Activated CD4-positive, alpha-beta T cell treated with anti-CD3 and anti-CD28 coated beads, Interleukin-2, amount 10 ng/mL, durations not matched to agents 7 days and 5 days (primary cell): ENCODE data around the gene RFX1. TPM values are rescaled to one million over a fixed set of nuclear protein-coding genes. Genes with fewer than 3 reads are reported as not detected.
"Not testable (repeated sequence)": the region's sequence is repeated elsewhere in the genome, so short reads cannot be mapped to it uniquely, and the experiment has no call there.

Experiments
- CTCF ChIA-PET: fragments of 350-600 bp; sonication (Branson Sonifier 250); formaldehyde crosslinking; loops from one replicate; lab custom pipeline; 2021; ENCODE audit warnings: antibody characterized with exemption; lab: Charles Lee
- POLR2A ChIA-PET: fragments of 350-600 bp; sonication (Branson Sonifier 250); formaldehyde crosslinking; loops from one replicate; lab custom pipeline; 2021; ENCODE audit warnings: antibody characterized with exemption; lab: Charles Lee
- DNase-seq: peaks from one replicate; pipeline ENCODE4 v3.0.0-alpha.2; 2020
- H3K27ac Mint-ChIP-seq: one replicate; pipeline ENCODE4 v1.8.0; 2021; ENCODE audit warnings: mild to moderate bottlenecking, moderate library complexity, mixed read lengths
- H3K27me3 Mint-ChIP-seq: one replicate; pipeline ENCODE4 v1.8.0; 2021; ENCODE audit warnings: mixed read lengths
- H3K36me3 Mint-ChIP-seq: one replicate; pipeline ENCODE4 v1.8.0; 2021; ENCODE audit warnings: low read depth, mixed read lengths
- H3K4me1 Mint-ChIP-seq: one replicate; pipeline ENCODE4 v1.8.0; 2021; ENCODE audit warnings: mixed read lengths
- H3K4me3 Mint-ChIP-seq: one replicate; pipeline ENCODE4 v1.8.0; 2021; ENCODE audit warnings: mild to moderate bottlenecking, moderate library complexity, mixed read lengths
- H3K9me3 Mint-ChIP-seq: one replicate; pipeline ENCODE4 v1.8.0; 2021; ENCODE audit warnings: mixed read lengths
- total RNA-seq, 2 experiments: library from RNA; stranded (reverse); gene quantifications; one replicate each; pipeline ENCODE4 v1.2.3, GENCODE V29; 2021

The RFX1 gene
- total RNA-seq, 2 experiments from 2014 or later, result 19.1 to 19.9 TPM

GRCh38 chr19:14042659-14043608 is 36.8 kb upstream of the RFX1 start:
- POLR2A ChIA-PET, H3K4me3 Mint-ChIP-seq, H3K9me3 Mint-ChIP-seq, H3K27me3 Mint-ChIP-seq: not testable (repeated sequence)
- CTCF ChIA-PET, result interaction anchor here (0.6 to 1.9 kb wide), 10 partner anchors 11 to 235 kb away, joined by 3 to 6 read pairs (median 3); partner anchors contain the start of gene IL27RA
- Mint-ChIP-seq H3K27ac (peak overlapping the region; percentile 79), H3K4me1 (peaks cover 18% of the 10 kb centered on the region), H3K36me3 (peaks cover 57% of the 10 kb centered on the region)
- peak; percentile 64 for DNase-seq

- H3K4me1 Mint-ChIP-seq, result peaks cover 26% of the 10 kb centered on the region
- H3K36me3 Mint-ChIP-seq, result peaks cover 44% of the 10 kb centered on the region
- POLR2A ChIA-PET, result no interaction called here
- no peaks in the 10 kb centered on the region for H3K27me3 Mint-ChIP-seq
- H3K27ac Mint-ChIP-seq, result peak overlapping the region; percentile 50
- no peak overlapping the region for H3K4me3 Mint-ChIP-seq
- no peak for DNase-seq
- no peaks in the 10 kb centered on the region for H3K9me3 Mint-ChIP-seq
- CTCF ChIA-PET, result interaction anchor here (1.3 to 1.5 kb wide), 2 partner anchors 9 to 12 kb away, joined by 3 to 4 read pairs; no protein-coding TSS in a partner anchor
These were observed 33.1 kb upstream of the RFX1 start for GRCh38 chr19:14039181-14039580.

- CTCF ChIA-PET, result no interaction called here
- peaks cover 40% of the 10 kb centered on the region for H3K36me3 Mint-ChIP-seq
- peaks cover 30% of the 10 kb centered on the region for H3K4me1 Mint-ChIP-seq
These were observed 29.6 kb upstream of the RFX1 start for GRCh38 chr19:14035706-14036105.

GRCh38 chr19:14035159-14035558 is 29.0 kb upstream of the RFX1 start:
- H3K36me3 Mint-ChIP-seq, result peaks cover 37% of the 10 kb centered on the region
- H3K9me3 Mint-ChIP-seq, DNase-seq, H3K4me3 Mint-ChIP-seq, H3K27ac Mint-ChIP-seq, H3K27me3 Mint-ChIP-seq: not testable (repeated sequence)
- ChIA-PET POLR2A (interaction anchor here (0.7 kb wide), 1 partner anchor 32 kb away, joined by 3 read pairs; no protein-coding TSS in a partner anchor), CTCF (interaction anchor here (0.7 kb wide), 1 partner anchor 17 kb away, joined by 3 read pairs; no protein-coding TSS in a partner anchor)
- peaks cover 33% of the 10 kb centered on the region for H3K4me1 Mint-ChIP-seq

More at GRCh38 chr19:14035706-14036105, 29.6 kb upstream of the RFX1 start:
- DNase-seq, result no peak
- no peaks in the 10 kb centered on the region for H3K27me3 Mint-ChIP-seq
- no peak overlapping the region for H3K27ac Mint-ChIP-seq
- no peak overlapping the region for H3K4me3 Mint-ChIP-seq
- H3K9me3 Mint-ChIP-seq, result no peaks in the 10 kb centered on the region
- POLR2A ChIA-PET, result interaction anchor here (0.7 kb wide), 1 partner anchor 33 kb away, joined by 3 read pairs; no protein-coding TSS in a partner anchor

- no peak for DNase-seq
- Mint-ChIP-seq H3K4me3 (peak overlapping the region; percentile 93), H3K27me3 (peaks cover 1% of the 10 kb centered on the region), H3K27ac (peak overlapping the region; percentile 59), H3K4me1 (peaks cover 34% of the 10 kb centered on the region), H3K9me3 (no peaks in the 10 kb centered on the region), H3K36me3 (peaks cover 30% of the 10 kb centered on the region)
- POLR2A ChIA-PET, result no interaction called here
- CTCF ChIA-PET, result interaction anchor here (1.4 to 1.8 kb wide), 2 partner anchors 12 to 38 kb away, joined by 5 to 7 read pairs; partner anchors contain the start of gene MISP3
These were observed 27.8 kb upstream of the RFX1 start for GRCh38 chr19:14033946-14034345.

GRCh38 chr19:14031719-14032480 is 25.8 kb upstream of the RFX1 start, which contains the start of gene IL27RA:
IL27RA (plus strand) TSS chr19:14031762; CDS start chr19:14031873, 111 bp downstream.
- H3K9me3 Mint-ChIP-seq, result no peaks in the 10 kb centered on the region
- ChIA-PET POLR2A (interaction anchor here (1.7 kb wide), 1 partner anchor 10 kb away, joined by 5 read pairs; no protein-coding TSS in a partner anchor), CTCF (interaction anchor here (0.5 to 2.9 kb wide), 27 partner anchors 8 to 168 kb away, joined by 3 to 20 read pairs (median 4); partner anchors contain the start of genes DCAF15 and MISP3)
- H3K4me3 Mint-ChIP-seq, result peak within 1 kb of the TSS; percentile 93
- H3K27ac Mint-ChIP-seq, result peak within 1 kb of the TSS; percentile 96
- H3K4me1 Mint-ChIP-seq, result peaks cover 29% of the 10 kb centered on the region
- peaks cover 2% of the 10 kb centered on the region for H3K27me3 Mint-ChIP-seq
- H3K36me3 Mint-ChIP-seq, result peaks cover 16% of the 10 kb centered on the region
- peak; percentile 88 for DNase-seq

- Mint-ChIP-seq H3K27ac (peak overlapping the region; percentile 96), H3K36me3 (peaks cover 12% of the 10 kb centered on the region), H3K4me1 (peaks cover 28% of the 10 kb centered on the region), H3K4me3 (peak overlapping the region; percentile 93), H3K9me3 (no peaks in the 10 kb centered on the region), H3K27me3 (peaks cover 2% of the 10 kb centered on the region)
- POLR2A ChIA-PET, result interaction anchor here (0.7 to 1.7 kb wide), 2 partner anchors 9 to 28 kb away, joined by 3 to 5 read pairs; no protein-coding TSS in a partner anchor
- CTCF ChIA-PET, result interaction anchor here (0.5 to 2.9 kb wide), 23 partner anchors 9 to 167 kb away, joined by 3 to 20 read pairs (median 4); partner anchors contain the start of genes DCAF15 and MISP3
- no peak for DNase-seq
These were observed 25.0 kb upstream of the RFX1 start for GRCh38 chr19:14030997-14031718.

- ChIA-PET CTCF (interaction anchor here (0.6 to 0.7 kb wide), 2 partner anchors 24 to 329 kb away, joined by 3 to 4 read pairs; no protein-coding TSS in a partner anchor), POLR2A (no interaction called here)
- no peaks in the 10 kb centered on the region for H3K9me3 Mint-ChIP-seq
- peaks cover 2% of the 10 kb centered on the region for H3K27me3 Mint-ChIP-seq
- peaks cover 8% of the 10 kb centered on the region for H3K36me3 Mint-ChIP-seq
- DNase-seq, result no peak
- peaks cover 26% of the 10 kb centered on the region for H3K4me1 Mint-ChIP-seq
- no peak overlapping the region for H3K4me3 Mint-ChIP-seq
- H3K27ac Mint-ChIP-seq, result no peak overlapping the region
These were observed 22.8 kb upstream of the RFX1 start for GRCh38 chr19:14028901-14029300.

- Mint-ChIP-seq H3K27ac (no peak within 1 kb of the TSS), H3K27me3 (peaks cover 2% of the 10 kb centered on the region), H3K9me3 (no peaks in the 10 kb centered on the region), H3K36me3 (peaks cover 8% of the 10 kb centered on the region), H3K4me1 (peaks cover 28% of the 10 kb centered on the region), H3K4me3 (no peak within 1 kb of the TSS)
- POLR2A ChIA-PET, result no interaction called here
- CTCF ChIA-PET, result interaction anchor here (0.7 to 1.0 kb wide), 3 partner anchors 10 to 46 kb away, joined by 3 to 4 read pairs (median 3); no protein-coding TSS in a partner anchor
- no peak for DNase-seq
These were observed 21.8 kb upstream of the RFX1 start, which contains the start of gene RLN3 for GRCh38 chr19:14027856-14028450. RLN3 (plus strand) TSS chr19:14028148; CDS start chr19:14028205, 57 bp downstream.

GRCh38 chr19:14026652-14027192 is 20.6 kb upstream of the RFX1 start:
- H3K27me3 Mint-ChIP-seq, DNase-seq, H3K27ac Mint-ChIP-seq, POLR2A ChIA-PET, H3K36me3 Mint-ChIP-seq, H3K9me3 Mint-ChIP-seq, H3K4me3 Mint-ChIP-seq: not testable (repeated sequence)
- CTCF ChIA-PET, result interaction anchor here (0.6 to 1.1 kb wide), 6 partner anchors 8 to 483 kb away, joined by 3 to 5 read pairs (median 3); no protein-coding TSS in a partner anchor
- H3K4me1 Mint-ChIP-seq, result peaks cover 25% of the 10 kb centered on the region
